Measurements from ENCODE around the gene DNAH1.

DNA sequence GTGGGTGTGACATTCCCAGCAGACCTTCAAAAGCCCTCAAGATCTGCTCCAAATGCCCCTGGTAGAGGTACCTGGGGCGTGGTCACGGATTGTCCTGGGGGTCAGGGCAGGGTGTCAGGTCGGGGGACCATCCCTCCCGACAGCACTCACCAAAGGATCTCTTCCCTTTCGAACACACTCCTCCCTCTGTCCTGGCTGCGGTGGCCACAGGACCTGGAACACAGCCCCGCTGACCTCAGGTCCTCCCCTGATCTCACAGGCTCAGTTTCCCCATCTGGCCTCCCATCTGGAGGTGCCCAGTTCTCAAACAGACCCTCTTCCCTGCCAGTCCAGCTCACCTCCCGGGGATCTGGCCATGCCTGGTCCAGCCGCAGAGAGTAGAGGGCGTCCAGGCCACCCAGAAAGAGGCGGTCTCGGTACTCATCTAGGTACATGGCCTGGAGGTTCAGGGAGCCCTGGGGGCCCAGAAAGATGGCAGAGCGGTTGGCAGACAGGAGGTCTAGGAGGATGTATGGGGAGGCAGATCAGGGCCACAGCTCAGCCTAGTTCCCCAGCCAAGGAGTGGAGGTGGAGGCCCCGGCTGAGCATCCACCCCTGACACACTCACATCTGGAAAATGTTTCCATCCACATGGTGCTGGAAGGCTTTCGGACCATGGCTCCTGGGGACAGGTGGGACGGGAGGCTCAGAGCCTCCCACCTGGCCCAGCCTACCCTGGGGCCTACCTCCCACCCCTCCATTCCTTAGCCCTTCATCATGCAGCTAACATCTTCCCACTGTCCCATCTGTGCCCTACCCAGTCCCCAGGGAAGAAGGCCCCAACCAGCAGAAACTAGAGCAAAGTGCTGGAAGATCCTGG lies 126.5 kb downstream of the DNAH1 start:
- no peak for TF ChIP-seq POLR2A (IDR thresholded peaks at IDR 0.05; ENCODE audit: low read depth, low read length)
- TF ChIP-seq TAF1 (IDR thresholded peaks at IDR 0.05; ENCODE audit: low read depth, low read length): no peak
- TF ChIP-seq POLR2AphosphoS5 (IDR thresholded peaks at IDR 0.05; ENCODE audit: low read depth, low read length): no peak
- TF ChIP-seq SPI1 (IDR thresholded peaks at IDR 0.05; ENCODE audit: low read depth, low read length): no peak
- TF ChIP-seq PAX5 (IDR thresholded peaks at IDR 0.05; ENCODE audit: insufficient read depth, low read length, severe bottlenecking): no peak
- TF ChIP-seq POU2F2 (IDR thresholded peaks at IDR 0.05; ENCODE audit: low read depth, low read length): no peak
